HG02970 (cell line): ENCODE results near the gene INTS7.
"Not testable (repeated sequence)": the region's sequence is repeated elsewhere in the genome, so short reads cannot be mapped to it uniquely, and the experiment has no call there.

Experiments used
- ATAC-seq: cut with Tn5 transposase; IDR thresholded peaks from one replicate; pipeline ENCODE4 v1.9.1; 2021; ENCODE audit warnings: mild to moderate bottlenecking, moderate library complexity, moderate number of reproducible peaks; ENCODE audit not compliant: unreplicated experiment, low FRiP score

Gene INTS7

DNA sequence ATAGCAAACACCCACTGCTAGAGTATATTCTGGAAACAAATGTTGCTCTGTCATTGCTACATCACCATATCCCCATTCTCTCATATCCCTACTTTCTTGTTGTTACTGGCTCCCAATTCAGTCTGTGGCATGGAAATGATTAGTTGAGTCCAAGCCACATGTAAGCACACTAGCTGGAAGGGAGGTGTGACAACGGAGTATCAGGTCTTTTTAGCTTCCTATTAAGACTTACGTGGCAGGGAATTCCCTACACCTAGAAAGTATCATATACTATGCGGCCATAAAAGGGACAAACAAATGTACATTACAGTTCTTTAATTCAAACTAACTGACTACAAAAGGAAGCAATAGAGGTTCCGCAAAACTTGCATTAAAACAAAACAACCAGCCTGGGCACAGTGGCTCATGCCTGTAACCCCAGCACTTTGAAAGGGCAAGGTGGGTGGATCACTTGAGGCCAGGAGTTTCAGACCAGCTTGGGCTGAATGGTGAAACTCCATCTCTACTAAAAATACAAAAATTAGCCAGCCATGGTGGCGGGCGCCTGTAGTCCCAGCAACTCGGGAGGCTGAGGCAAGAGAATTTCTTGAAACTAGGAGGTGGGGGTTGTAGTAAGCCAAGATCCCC lies 48.6 kb downstream of the INTS7 start:
- ATAC-seq: no peak

DNA sequence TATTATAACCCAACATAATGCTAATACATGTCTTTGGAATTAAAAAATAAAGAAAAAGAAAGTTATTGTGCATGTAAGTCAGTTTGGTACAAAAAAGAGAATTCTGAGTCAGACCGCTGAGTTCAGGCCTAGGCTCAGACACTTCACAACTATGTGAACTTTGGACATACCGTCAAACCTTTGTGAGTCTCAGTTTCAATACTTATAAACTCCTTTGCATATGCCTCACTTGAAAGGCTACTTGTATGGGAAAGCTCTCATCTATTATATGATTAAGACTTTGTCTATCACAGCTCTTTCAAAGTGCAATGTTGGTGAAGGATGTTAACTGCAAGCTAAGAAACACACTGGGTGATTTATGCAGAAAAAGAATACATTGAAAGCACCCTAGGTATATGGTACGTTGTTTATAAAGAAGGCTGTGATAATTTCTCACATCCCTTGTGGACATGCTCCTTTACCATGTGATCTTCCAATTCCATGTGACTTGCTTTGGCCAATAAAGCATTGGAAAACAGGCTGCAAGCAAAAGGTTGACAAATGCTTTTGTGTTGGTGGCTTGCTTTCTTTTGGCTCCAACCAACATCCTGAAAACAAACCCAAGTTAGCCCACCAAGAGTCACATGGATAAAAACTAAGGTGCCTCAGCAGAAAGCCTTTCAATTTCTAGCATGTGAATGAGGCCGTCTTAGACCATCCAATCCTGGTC lies 49.6 kb downstream of the INTS7 start:
- no peak for ATAC-seq

DNA sequence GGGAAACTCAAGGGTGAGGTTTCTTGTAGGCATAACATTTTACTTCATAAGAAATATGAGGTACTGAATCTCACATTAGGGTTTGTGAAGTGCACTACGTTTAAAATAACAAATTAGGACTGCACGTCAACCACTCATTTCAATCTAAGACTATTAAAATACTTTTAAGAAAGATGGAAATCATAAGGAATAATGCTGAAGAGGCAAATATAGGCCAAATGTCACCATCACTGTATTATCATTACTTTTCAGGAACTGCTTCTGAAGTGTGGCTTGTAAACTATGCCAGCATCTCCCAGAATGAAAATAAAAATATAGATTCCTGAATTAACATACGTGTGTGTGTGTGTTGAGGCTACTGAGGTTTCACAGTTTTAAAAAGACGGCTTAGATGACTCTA lies 56.8 kb downstream of the INTS7 start:
- no peak for ATAC-seq

DNA sequence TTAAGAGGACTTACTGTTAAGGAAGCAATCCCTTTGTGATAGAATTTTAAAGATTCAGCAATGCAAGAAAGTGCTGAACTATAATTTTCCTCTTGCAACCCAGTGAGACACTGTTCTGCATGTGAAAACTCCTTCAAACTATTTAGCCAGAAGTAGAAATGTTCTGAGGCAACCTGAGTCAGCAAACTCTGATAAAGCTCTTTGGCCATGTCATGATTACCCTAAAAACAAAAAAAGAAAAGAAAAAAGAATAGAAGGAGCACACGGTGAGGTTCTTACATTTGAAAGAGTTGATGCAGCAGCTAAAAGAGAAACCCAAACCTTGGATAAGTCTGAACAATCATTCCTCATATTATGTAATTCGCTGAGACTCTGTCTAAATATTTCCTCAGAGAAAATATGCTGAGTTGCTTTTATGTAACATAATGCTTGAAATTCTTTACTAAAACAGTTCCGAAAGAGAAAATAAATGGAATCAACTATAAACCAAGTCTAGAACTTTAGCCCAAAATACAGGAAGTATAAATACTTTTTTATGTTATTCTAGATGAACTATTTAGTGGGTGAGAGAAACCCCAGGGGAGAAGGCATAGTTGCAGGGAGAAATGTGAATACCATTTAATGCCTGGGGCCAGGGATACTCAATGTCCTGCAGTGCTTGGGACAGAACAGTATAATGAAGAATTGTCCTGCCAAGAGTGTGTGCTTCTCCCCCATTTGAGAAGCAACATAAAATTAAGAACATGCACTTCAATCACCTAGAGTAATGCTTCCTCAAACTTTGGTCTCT lies 60.0 kb downstream of the INTS7 start:
- ATAC-seq: no peak

DNA sequence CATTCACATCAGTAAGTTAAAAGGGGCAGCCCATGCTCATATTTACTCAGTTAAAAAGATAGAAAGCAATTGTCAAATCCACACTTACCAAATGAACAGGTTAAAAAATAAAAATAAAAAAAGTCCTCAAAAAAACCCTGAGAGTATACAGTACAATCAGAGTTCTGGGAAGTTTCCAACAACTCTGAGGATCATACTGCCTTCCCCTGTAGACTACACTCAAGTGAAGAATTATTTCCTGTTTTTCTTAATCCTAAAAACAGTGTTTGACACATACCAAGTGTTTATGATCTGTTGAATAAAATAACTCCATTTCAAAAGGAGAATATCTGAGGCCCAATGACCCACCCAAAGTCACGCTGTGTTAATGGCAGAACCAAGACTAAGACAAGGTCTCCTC lies 61.8 kb downstream of the INTS7 start:
- ATAC-seq: no peak

DNA sequence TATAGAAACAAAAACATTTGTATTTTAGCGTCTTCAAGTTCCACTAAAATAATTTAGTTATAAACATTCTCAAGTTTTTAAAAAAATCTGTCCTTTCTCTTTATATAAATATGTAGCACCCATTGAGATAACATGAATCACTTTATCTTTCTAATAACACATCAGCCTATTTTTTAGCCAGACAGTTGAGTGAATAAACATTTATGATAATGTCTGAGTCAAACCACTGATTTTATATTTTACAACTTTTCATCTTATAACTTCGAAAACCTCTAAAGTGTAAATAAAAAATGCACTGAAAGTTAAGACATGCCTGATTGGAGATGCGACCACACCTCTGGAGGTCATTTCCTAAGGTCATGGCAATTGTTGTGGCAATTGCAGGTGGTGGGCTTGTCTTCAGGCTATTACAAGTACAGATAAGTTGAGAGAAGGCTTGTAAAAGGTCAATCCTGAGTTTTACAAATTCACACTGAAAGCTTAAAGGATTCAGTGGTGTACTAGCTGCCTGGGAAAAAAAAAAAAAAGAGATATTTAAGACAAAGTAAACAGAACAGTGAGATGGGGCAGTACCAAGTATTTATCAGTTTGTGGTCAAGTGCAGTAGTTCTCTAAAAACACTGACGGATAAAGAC lies 67.0 kb downstream of the INTS7 start:
- ATAC-seq: no peak

DNA sequence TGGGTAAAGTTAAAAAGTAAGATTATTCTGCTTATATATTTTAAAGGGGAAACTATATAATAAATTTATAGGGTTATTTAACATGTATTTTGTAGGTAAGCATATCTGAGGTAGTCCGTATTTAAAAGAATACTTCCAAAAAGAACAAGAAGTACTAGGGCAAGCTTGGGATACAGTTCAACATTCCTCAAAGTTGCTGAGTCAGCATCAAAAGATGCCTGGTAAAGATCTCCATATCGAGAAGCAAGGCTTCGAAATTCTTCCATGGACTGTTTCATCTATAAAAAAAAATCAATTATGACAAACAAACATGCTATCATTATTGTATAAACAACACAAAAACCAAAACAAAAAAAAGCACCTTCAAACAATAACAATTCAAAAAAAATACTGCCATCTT lies 67.7 kb downstream of the INTS7 start:
- ATAC-seq: no peak

DNA sequence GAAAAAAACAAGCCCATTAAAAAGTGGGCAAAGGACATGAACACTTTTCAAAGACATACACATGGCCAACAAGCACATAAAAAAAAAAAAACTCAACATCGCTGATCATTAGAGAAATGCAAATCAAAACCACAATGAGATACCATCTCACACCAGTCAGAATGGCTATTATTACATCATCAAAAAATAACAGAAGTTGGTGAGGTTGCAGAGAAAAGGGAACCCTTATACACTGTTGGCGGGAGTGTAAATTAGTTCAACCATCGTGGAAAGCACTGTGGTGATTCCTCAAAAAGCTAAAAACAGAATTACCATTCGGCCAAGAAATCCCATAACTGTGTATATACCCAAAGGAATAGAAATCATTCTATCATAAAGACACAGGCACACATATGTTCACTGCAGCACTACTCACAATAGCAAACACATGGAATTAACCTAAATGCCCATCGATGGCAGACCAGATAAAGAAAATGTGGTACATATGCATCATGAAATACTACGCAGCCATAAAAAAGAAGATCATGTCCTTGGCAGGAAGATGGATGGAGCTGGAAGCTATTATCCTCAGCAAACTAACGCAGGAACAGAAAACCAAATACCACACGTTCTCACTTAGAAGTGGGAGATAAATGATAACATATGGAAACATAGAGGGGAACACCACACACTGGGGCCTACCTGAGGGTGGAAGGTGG lies 70.1 kb downstream of the INTS7 start:
- no peak for ATAC-seq

DNA sequence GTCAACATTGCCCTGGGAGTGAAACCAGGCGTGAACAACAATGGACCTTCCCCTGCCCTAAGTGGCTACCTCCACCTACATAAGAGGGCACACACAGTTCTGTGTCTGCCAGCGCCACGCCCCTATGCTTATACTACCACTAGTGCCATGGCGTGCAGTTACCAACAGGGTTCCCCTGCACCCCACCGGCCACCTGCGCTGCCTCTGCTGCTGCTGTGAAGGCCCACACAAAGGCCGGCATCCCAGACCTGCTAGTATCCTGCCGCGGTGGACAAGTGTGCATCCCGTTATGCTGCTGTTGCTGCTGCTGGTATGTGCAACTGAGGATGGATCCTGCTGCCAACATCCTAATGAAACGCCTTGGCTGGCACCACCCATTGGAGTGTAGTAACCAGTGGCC lies 75.7 kb downstream of the INTS7 start:
- no peak for ATAC-seq

DNA sequence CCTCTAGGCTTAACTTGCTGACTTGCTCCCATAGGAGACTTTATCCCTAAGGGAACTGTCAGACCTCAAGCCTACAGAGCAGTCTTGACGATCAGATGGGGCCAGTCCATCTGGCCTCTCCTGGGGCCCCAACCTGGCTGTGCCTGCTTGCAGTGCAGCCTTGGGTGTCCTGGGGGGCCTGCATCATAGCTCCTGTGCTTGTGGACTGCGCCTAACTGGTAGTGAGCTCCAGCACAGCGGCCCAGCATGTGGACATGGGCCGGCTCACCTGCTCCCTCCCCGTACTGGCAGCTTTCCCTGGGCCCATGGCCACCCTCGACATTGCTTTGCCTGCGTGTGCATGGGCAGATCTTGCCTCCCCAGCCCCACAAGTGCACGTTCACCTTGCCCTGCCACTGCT lies 76.1 kb downstream of the INTS7 start:
- no peak for ATAC-seq

DNA sequence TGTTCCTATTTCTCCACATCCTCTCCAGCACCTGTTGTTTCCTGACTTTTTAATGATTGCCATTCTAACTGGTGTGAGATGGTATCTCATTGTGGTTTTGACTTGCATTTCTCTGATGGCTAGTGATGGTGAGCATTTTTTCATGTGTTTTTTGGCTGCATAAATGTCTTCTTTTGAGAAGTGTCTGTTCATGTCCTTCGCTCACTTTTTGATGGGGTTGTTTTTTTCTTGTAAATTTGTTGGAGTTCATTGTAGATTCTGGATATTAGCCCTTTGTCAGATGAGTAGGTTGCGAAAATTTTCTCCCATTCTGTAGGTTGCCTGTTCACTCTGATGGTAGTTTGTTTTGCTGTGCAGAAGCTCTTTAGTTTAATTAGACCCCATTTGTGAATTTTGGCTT lies 81.3 kb downstream of the INTS7 start:
- ATAC-seq: not testable (repeated sequence)

DNA sequence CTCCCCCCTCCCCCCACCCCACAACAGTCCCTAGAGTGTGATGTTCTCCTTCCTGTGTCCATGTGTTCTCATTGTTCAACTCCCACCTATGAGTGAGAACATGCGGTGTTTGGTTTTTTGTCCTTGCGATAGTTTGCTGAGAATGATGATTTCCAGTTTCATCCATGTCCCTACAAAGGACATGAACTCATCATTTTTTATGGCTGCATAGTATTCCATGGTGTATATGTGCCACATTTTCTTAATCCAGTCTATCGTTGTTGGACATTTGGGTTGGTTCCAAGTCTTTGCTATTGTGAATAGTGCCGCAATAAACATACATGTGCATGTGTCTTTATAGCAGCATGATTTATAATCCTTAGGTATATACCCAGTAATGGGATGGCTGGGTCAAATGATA lies 81.8 kb downstream of the INTS7 start:
- ATAC-seq: not testable (repeated sequence)

DNA sequence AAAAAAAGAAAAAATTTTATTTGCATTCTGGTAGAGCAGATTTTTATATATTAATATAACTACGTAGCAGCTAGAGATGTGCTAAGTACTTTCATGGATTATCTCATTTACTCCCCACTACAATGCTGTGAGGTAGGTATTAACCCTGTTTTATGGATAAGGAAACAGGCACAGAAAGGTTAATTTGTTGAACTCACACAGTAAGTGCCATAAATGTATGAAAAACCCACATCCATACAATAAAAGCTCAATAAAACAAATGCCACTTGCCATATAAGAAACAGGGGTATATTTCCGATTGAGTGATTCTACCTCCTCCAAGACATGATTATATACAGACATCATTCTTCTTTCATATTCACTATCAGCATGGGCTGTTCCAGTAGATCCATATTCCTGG lies 83.1 kb downstream of the INTS7 start:
- ATAC-seq: no peak

DNA sequence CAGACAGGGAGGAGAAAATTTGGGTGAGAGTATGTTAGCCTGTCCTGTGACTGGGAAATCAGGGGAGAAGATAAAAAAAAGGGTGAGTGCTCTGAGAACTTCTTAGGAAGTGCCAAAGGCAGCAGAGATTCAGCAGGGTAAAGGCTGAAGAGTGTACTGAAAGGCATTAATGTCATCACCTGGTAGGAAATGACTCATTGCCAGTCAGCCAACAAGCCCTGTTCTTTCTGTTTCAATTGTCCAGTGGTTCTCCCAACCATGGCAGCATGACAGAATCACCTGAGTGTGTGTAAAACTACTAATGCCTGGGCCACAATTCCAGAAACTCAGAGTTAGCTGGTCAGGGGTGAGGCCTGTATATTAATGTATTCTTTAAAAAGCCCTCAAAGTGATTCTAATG lies 83.5 kb downstream of the INTS7 start:
- ATAC-seq: peak; percentile 53

DNA sequence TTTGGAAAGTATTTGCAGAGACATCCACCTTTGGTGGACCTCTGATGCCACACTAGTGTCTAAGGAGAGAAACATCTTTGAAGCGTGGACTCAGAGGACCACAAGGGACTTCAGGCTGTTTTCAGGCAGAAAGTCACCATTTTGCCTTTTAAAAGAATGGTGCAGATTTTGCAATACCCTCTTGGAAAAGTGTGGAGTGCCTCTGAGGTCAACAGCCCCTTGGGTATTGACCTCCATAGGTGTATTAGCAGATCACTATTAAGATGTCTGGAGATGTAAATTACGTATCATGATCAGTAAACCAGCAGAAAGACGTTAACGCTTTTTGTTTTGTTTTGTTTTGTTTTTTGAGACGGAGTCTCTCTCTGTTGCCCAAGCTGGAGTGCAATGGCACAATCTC lies 87.0 kb downstream of the INTS7 start:
- no peak for ATAC-seq

DNA sequence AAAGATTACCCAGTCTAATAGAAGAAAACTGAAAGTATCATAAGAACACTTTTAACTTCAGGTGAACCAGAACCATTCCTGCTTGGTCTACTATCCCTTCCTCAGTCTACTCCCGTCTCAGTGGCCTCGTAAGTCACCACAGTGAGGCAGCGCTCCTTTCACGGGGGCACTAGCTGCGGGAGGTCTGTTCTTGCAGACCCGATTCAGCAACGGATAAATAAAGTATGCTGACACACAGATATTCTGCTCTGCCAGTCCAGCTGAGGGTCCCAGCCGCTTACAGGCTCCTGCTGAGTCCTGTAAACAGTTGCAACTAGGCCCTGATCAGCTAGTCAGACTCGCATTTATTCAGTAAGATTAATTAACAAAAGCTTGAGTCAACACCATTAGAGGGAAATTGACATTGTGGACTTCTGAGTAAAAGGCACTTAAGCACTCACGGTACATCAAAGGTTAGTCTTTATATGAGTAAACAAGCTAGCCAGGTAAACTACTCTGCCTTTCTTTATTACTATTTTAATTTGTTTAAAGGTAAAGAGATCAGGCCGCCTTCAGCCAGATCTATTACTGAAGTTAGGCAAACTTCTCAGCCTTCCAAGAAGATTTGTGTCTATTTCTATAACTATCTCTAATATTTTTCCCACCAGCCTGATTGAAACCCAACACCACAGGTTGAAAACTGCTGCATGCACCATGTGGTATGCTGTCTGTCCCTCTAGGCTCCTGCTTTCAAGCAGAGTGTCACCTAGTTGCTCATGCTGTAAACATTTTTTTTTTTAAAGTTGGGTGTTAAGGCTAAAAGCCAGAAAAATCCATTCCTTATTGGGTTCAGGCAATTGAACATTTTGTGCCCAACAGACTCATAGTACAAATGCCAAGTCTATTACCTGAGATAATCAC lies 87.7 kb downstream of the INTS7 start:
- no peak for ATAC-seq

DNA sequence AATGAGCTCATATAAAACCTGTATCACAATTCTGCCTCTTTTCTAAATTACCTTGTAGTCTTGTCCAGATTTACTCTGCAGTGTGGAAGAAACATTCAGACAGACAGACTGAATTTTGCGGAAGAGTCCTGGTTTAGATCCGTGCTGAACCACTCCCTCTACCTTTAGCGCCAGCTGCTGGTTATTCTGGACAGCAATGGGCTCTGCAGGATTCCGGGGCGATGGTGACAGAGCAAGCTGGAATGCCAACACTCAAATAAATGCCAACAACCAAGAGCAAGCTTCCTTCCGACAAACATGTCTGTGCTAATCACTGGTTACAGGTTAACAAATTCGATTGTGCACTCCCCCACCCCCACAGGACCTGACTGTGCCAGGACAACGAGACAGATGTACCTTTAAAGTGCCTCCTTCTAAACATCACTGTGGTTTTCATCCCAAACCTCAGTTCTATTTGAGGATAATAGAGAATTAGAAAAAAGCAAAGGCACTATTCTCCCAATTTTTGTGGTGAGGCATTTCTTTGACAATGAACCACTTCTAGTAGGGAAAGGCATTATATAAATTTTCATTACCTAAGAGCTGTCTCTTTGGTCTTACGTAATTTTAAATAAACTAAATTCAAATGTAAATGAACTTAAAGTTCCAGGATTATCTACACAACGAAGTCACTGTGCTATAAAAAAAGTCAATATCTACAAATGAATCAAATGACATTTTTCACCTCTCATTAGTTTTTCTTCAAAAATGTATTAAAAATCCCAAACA lies 90.4 kb downstream of the INTS7 start:
- ATAC-seq: no peak

DNA sequence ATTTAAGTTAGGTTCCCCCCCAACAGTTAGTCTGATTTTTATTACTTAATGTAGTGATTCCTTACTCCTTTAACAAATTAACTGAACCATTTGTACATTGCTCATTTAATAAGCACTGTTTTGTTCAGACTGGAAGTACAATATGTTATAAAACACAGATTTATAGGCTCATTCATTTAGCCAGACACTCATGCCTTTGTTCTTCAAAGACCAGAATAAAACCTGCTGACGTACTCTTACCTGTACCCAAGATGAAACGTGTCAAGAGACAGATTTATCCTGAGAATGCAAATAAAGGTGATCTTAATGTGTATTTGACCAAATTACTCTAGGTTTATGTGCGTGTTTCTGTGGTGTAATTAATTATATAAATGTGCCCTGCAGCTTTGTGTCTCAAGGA lies 92.8 kb downstream of the INTS7 start:
- ATAC-seq: no peak
